Measurements from ENCODE around the gene DAB2IP. TPM values are rescaled to one million over a fixed set of nuclear protein-coding genes. Genes with fewer than 3 reads are reported as not detected.

Gene DAB2IP
- total and polyA plus RNA-seq, 8 donors = 17.5 to 303 (median 45.6) TPM

GRCh38 chr9:121773954-121774714, 122.7 kb downstream of the DAB2IP start:
- WGBS, 5 donors = 87 to 92% (median 88%) methylated on average over 19 of the region's 19 CpGs
- Histone ChIP-seq H3K36me3 (peaks cover 51 to 97% (median 96%) of the 10 kb centered on the region in 4 donors), H3K27ac (no peak overlapping the region)

DNA sequence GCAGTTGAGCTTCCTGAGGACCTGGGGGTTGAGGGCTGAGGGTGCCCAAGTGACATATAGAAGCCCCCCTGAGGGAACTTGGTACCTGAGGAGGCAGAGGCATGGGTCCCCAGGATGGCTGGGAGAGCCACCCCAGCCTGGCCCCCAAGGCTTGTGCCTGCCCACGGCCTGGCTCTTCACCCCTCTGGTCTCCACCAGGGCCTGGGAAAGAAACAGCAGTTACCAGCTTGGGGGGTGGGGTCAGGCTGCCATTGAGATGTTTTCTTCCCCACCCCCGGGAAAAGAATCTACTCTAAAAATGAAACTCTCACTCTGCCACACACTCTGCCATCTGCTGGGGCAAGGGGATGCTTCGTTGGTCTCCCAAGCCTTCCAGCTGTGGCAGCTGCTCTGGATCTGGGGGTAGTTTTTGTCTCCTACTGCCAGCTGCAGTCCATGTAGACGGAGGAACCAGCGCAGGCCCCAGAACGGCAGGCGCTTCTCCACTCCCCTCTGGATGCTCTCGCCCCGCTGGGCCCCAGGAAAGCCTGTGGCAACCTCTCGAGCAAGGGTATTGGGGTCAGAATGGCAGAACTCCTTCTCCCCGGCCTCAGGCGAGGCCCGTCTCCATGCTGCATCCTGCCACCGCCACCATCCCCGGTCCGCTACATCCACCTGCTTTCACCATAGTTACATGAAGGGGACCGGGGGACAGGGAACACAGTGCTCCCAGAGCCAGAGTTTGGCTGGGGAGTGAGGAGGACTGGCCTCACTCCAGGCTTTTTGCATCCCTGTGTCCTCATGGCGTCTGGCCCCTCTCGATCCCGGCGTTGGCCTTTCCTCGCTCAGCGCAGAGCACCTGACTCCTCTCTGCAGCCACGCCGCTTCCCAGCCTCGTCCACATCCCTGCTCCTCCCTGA, 123.5 kb downstream of the DAB2IP start:
- H3K36me3 ChIP-seq = peaks cover 42 to 97% (median 94%) of the 10 kb centered on the region in 4 donors

More at GRCh38 chr9:121773954-121774714, 122.7 kb downstream of the DAB2IP start:
- Histone ChIP-seq H3K9me3 (peaks cover 0 to 6% (median 0%) of the 10 kb centered on the region in 4 donors), H3K4me1 (peaks cover 0 to 21% (median 13%) of the 10 kb centered on the region in 4 donors), H3K4me3 (no peak overlapping the region), H3K27me3 (no peaks in the 10 kb centered on the region)
- intact Hi-C loops (cut with DNase I; ENCODE audit: low total_unique reads) = no loop called here
- no peak for DNase-seq
- TF ChIP-seq EP300 (IDR thresholded peaks at IDR 0.05) (no peak), POLR2A (IDR thresholded peaks at IDR 0.05) (no peak), POLR2AphosphoS5 (IDR thresholded peaks at IDR 0.05) (no peak)
- TF ChIP-seq, protein P1, sequence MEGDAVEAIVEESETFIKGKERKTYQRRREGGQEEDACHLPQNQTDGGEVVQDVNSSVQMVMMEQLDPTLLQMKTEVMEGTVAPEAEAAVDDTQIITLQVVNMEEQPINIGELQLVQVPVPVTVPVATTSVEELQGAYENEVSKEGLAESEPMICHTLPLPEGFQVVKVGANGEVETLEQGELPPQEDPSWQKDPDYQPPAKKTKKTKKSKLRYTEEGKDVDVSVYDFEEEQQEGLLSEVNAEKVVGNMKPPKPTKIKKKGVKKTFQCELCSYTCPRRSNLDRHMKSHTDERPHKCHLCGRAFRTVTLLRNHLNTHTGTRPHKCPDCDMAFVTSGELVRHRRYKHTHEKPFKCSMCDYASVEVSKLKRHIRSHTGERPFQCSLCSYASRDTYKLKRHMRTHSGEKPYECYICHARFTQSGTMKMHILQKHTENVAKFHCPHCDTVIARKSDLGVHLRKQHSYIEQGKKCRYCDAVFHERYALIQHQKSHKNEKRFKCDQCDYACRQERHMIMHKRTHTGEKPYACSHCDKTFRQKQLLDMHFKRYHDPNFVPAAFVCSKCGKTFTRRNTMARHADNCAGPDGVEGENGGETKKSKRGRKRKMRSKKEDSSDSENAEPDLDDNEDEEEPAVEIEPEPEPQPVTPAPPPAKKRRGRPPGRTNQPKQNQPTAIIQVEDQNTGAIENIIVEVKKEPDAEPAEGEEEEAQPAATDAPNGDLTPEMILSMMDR (IDR thresholded peaks at IDR 0.05) = no peak

GRCh38 chr9:121776001-121776738, 124.7 kb downstream of the DAB2IP start:
- Histone ChIP-seq H3K36me3 (peaks cover 44 to 97% (median 94%) of the 10 kb centered on the region in 4 donors), H3K4me3 (no peak overlapping the region), H3K27me3 (no peaks in the 10 kb centered on the region), H3K27ac (no peak overlapping the region), H3K9me3 (peaks cover 0 to 6% (median 0%) of the 10 kb centered on the region in 4 donors), H3K4me1 (peaks cover 5 to 24% (median 17%) of the 10 kb centered on the region in 4 donors)
- intact Hi-C loops (cut with DNase I; ENCODE audit: low total_unique reads) = no loop called here
- no peak for TF ChIP-seq EP300 (IDR thresholded peaks at IDR 0.05)
- TF ChIP-seq, protein P1 (IDR thresholded peaks at IDR 0.05) = no peak
- no peak for TF ChIP-seq POLR2A (IDR thresholded peaks at IDR 0.05)
- no peak for TF ChIP-seq POLR2AphosphoS5 (IDR thresholded peaks at IDR 0.05)
- no peak for DNase-seq
- 91 to 98% (median 94%) methylated on average over 22 to 23 of the region's 23 CpGs for WGBS, 5 donors

More for the DNA sequence above, 123.5 kb downstream of the DAB2IP start:
- Histone ChIP-seq H3K9me3 (peaks cover 0 to 6% (median 0%) of the 10 kb centered on the region in 4 donors), H3K4me3 (no peak overlapping the region), H3K27ac (no peak overlapping the region), H3K4me1 (peaks cover 5 to 29% (median 19%) of the 10 kb centered on the region in 4 donors), H3K27me3 (no peaks in the 10 kb centered on the region)
- 82 to 93% (median 93%) methylated on average over 22 to 26 of the region's 26 CpGs for WGBS, 5 donors
- TF ChIP-seq POLR2AphosphoS5 (IDR thresholded peaks at IDR 0.05) (no peak), EP300 (IDR thresholded peaks at IDR 0.05) (no peak), POLR2A (IDR thresholded peaks at IDR 0.05) (no peak)
- TF ChIP-seq, protein P1 (IDR thresholded peaks at IDR 0.05) = no peak
- intact Hi-C loops (cut with DNase I; ENCODE audit: low total_unique reads) = no loop called here
- DNase-seq = no peak

Measured in stomach (tissue), 9 donors.